ENCODE measurements around the gene AUTS2. TPM values are rescaled to one million over a fixed set of nuclear protein-coding genes. Genes with fewer than 3 reads are reported as not detected.
A peak's percentile ranks its signal among the peaks of the same experiment; 100 is the strongest.

AUTS2 gene
- total and polyA plus RNA-seq, 10 donors, result 6.1 to 54.8 (median 29.1) TPM

DNA sequence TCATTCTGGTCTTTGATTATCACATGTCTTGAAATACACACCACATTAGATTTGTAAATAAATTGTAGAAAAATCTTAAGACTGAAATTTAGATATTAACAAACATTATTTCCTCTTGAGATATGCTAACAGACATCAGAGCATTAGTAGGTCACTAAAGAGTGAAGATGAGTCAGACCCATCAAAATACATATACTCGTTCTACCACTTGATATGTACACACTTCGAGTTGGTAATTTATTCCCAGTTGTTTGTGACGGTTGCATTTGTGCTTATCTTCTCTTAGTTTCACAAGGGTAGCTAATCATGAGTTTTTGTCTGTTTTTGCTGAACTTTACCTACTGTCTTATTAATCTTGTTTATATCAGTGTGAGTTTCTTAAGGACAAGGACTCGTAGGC, 383.4 kb downstream of the AUTS2 start:
- H3K4me1 ChIP-seq, result no peaks in the 10 kb centered on the region
- no peak overlapping the region for H3K27ac ChIP-seq
- peaks cover 0 to 8% (median 3%) of the 10 kb centered on the region in 8 donors for H3K9me3 ChIP-seq
- intact Hi-C loops (cut with DNase I; ENCODE audit: low total_unique reads), result no loop called here
- H3K27me3 ChIP-seq (replicated peaks in 1 of 7), result no peaks in the 10 kb centered on the region
- TF ChIP-seq POLR2A (IDR thresholded peaks at IDR 0.05), result no peak
- no peak for TF ChIP-seq CTCF (IDR thresholded peaks at IDR 0.05 in 8 of 11, conservative IDR thresholded peaks at IDR 0.05 in 3 of 11)
- no peak for TF ChIP-seq POLR2AphosphoS5 (IDR thresholded peaks at IDR 0.05)
- DNase-seq, result no peak
- H3K4me3 ChIP-seq, result no peak overlapping the region
- no peaks in the 10 kb centered on the region for H3K36me3 ChIP-seq
- whole genome bisulfite sequencing, 5 donors, result 77 to 96% (median 90%) methylated on average over 4 of the region's 4 CpGs

DNA sequence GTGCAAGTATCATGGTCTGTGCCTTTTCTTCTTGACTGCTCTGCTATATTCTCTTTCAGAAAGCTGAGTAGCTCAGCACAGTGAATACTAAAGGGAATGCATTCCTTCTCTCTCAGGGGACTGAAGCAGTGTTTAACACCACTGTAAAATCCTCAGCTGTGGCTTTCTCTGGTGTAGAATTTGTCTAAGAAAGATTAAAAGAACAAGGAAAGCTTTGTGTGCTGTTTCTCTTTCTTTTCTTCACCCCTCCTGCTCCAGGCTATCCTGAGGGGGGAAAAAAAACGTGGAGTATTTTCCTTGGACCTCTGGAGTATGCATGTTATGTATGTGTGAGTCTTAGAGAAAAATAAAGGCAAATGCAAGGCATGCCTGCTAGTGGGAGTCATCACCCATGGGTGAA, 383.9 kb downstream of the AUTS2 start:
- intact Hi-C loops (cut with DNase I; ENCODE audit: low total_unique reads), result no loop called here
- Histone ChIP-seq H3K36me3 (no peaks in the 10 kb centered on the region), H3K9me3 (peaks cover 0 to 3% (median under 1%) of the 10 kb centered on the region in 8 donors), H3K27ac (no peak overlapping the region), H3K27me3 (replicated peaks in 1 of 7) (no peaks in the 10 kb centered on the region), H3K4me3 (no peak overlapping the region), H3K4me1 (no peaks in the 10 kb centered on the region)
- WGBS, 5 donors, result 37 to 65% (median 44%) methylated on average over 1 of the region's 1 CpG
- no peak for DNase-seq
- TF ChIP-seq CTCF (IDR thresholded peaks at IDR 0.05 in 8 of 11, conservative IDR thresholded peaks at IDR 0.05 in 3 of 11) (no peak), POLR2AphosphoS5 (IDR thresholded peaks at IDR 0.05) (no peak), POLR2A (IDR thresholded peaks at IDR 0.05) (no peak)

DNA sequence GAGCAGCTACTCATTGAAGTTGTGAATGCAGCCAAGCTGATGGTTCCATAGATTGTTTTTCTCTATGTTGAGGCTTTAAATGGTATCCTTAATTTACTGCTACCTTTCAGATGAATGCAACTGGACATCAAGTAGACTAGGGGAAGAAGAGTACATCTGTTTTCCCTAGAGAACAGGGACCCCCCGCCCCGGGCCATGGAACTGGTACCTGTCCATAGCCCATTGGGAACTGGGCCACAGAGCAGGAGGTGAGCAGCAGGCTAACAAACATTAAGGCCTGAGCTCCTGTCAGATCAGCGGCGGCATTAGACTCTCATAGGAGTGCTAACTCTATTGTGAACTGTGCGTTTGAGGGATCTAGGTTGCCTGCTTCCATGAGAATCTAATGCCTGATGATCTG, 391.3 kb downstream of the AUTS2 start:
- DNase-seq, result peak; percentile 64
- Histone ChIP-seq H3K27ac (no peak overlapping the region), H3K36me3 (no peaks in the 10 kb centered on the region), H3K27me3 (replicated peaks in 1 of 7) (no peaks in the 10 kb centered on the region), H3K4me3 (no peak overlapping the region), H3K9me3 (no peaks in the 10 kb centered on the region), H3K4me1 (no peaks in the 10 kb centered on the region)
- 91 to 97% (median 97%) methylated on average over 5 of the region's 5 CpGs for WGBS, 5 donors
- TF ChIP-seq POLR2A (IDR thresholded peaks at IDR 0.05), result no peak
- no peak for TF ChIP-seq CTCF (IDR thresholded peaks at IDR 0.05 in 8 of 11, conservative IDR thresholded peaks at IDR 0.05 in 3 of 11)
- TF ChIP-seq POLR2AphosphoS5 (IDR thresholded peaks at IDR 0.05), result no peak
- intact Hi-C loops (cut with DNase I; ENCODE audit: low total_unique reads), result no loop called here

GRCh38 chr7:69992938-69993337, 394.7 kb downstream of the AUTS2 start:
- TF ChIP-seq POLR2A (IDR thresholded peaks at IDR 0.05), result no peak
- TF ChIP-seq CTCF (IDR thresholded peaks at IDR 0.05 in 8 of 11, conservative IDR thresholded peaks at IDR 0.05 in 3 of 11), result no peak
- TF ChIP-seq POLR2AphosphoS5 (IDR thresholded peaks at IDR 0.05), result no peak
- Histone ChIP-seq H3K9me3 (no peaks in the 10 kb centered on the region), H3K4me3 (no peak overlapping the region), H3K27ac (no peak overlapping the region), H3K36me3 (no peaks in the 10 kb centered on the region), H3K4me1 (no peaks in the 10 kb centered on the region), H3K27me3 (replicated peaks in 1 of 7) (no peaks in the 10 kb centered on the region)
- WGBS, 5 donors, result 38 to 59% (median 51%) methylated on average over 4 of the region's 4 CpGs
- intact Hi-C loops (cut with DNase I; ENCODE audit: low total_unique reads), result no loop called here
- no peak for DNase-seq

All from spleen (tissue), 11 donors.